Middle frontal gyrus (tissue), 1 donor: ENCODE results near the gene PITPNB.
A peak's percentile ranks its signal among the peaks of the same experiment; 100 is the strongest.

Source experiments
- DNase-seq: peaks from one replicate; pipeline ENCODE4 v3.0.0-alpha.2; 2015; ENCODE audit warnings: low spot score; ENCODE audit errors: extremely low spot score

Gene PITPNB

DNA sequence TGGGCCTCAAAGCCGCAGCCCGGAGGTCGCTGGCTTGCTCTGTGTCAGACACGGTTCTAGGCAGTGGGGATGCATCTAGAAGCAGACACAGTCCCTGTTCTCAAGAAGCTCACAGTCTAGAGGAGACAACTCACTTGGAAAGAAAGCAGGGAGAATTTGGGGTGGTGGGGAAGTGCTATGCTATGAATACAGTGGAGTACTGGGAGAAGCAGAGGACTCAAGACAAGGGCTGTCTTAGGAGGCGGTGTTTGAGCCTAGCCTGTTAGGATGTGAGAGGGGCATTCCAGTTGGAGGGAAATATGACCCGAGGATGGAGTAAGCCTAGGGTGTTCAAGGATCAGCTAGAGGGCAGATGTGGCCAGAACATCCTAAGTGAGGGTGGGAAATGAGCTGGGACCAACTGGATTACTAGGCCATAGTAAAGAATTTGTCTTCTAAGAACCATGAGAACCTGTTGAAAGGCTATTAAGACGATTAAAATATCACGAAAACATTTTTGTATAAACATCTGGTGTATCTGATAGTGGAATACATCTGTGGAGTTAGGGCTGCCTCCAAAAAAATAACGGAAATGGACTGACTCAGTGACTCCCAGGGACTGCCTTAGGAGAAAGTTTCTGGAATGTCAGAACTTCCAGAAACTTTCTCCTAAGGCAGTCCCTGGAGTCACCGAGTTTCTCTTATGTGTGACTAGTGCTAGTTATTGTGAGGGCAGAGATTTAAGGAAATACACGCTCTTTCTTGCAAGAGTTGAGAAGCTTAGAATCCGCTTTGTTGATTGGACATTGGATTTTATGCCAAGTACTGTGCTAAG lies 1.1 kb upstream of the PITPNB start:
- DNase-seq = no peak

DNA sequence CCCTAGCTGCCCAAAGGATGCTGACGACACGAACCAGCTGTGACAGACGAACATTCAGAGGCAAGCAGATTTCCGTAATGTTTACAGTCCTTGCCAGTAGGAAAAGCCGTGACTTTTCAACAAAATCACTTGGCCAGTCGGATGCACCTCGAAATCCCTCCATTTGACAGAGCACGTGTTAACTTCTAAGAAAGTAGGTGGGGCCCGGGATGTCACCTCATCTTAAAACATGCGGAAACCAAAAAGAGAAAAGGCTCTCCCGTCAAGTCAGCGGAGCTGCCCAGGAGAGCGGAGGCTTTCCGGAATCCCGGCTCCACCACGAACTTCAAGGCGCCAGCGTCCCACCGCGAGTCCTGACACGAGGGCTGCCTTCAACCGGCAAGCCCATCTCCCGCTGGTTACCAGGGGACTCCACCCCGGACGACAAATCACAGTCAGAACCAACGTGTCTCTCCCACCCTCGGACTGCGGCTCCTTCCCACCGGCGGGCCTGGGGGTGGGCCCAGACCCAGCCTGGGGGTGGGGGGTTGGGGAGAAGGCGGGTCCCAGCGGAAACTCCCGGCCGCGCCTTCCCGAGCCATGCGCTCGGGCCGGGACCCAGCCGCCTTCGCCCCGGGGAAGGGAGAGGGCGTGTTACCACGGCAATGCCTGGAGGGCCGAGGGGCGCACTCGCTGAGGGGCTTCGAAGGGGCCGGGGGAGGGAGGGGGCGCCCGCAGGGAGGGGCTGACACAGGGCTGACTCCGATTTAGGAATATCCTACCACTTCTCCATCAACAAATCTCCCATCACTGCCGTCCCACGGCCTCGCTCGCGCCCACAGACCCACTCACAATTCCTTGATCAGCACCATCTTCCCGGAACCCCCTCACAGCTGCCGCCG lies 475 bp downstream of the PITPNB start:
- DNase-seq = no peak

- no peak for DNase-seq
Observed at GRCh38 chr22:27915986-27916385, 3.1 kb downstream of the PITPNB start.

DNA sequence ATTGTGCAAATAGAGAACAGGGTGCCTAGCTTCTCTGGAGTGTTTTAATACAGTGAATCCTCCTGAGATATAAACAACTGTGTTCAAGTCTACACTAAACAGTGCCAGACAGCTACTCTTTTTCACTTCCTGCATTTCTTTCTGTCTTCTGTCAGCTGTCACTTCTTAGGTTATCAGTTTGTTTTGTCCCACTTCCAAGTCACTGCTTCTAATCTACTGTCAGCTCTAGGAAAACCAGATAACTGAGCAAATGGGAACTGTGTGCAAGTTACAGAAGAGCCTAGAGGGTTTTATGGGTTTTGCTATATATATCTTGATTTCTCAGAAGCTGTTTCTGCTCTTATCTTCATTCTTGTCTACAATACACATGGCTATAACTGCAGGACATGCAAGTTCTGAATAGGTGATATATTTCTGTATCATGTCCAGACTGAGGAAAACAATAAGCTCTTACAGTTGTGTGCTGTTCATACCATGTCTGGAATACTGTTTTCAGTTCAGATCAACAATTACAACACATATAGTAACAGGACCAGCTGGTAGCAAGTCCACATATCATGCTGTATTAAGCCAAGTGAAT lies 5.8 kb downstream of the PITPNB start:
- no peak for DNase-seq

GRCh38 chr22:27912101-27912500 lies 7.0 kb downstream of the PITPNB start:
- DNase-seq = no peak

DNA sequence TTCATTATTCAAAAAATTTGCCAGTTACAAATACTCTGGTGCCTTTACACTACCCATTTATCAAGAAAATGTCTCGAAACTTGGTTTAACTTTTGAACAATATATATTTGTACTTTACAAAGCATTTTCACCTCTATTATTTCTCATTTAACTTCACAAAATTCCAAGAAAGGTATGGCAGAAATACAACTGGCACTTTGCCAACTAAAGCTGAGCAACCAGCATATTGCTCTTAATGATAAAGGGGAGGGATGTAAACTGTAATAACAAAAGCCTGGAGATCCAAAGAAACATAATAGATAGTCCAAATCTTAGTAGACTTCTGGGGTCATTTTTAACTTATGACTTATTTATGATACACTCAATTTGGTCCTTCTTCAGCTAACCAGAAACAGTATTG lies 7.7 kb downstream of the PITPNB start:
- no peak for DNase-seq

- DNase-seq = no peak
Observed at GRCh38 chr22:27906241-27906640, 12.8 kb downstream of the PITPNB start.

DNA sequence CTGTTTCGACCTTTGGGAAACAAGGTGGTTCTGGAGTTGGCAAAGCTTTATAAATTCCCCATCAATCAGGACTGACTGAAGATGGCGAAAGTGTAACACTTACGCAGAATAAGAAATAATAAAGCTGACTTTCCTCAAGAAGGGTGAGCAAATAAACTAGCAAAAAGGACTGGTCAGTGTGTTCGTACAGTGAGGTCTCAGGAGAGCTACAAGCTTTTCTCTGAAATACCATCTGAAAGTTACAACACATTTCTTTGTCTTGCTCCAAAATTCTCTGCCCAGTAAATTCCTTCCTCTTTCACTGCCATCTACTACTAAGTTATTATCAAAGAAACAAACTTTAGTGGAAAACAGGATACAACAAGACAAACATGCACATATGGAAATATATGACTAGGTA lies 13.4 kb downstream of the PITPNB start:
- DNase-seq = no peak

- DNase-seq = no peak
Observed at GRCh38 chr22:27903805-27904473, 15.1 kb downstream of the PITPNB start.

DNA sequence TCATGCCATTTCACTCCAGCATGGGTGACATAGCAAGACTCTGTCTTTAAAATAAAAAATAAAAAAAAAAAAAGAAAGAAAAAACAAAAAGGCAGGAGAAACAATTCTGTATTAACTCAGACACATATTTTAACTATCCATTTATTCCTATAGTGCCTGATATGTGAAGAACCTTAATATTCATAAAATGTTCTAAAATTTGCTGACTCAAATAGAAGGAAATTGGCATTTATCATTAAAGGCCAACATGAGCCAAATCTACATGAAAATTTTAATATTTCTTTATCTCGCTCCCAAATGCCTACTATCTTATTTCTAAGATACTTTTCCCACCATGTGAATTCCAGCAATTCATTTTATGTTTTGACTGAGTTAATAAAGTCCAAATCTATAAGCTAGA lies 18.9 kb downstream of the PITPNB start:
- DNase-seq = no peak

- no peak for DNase-seq
Observed at GRCh38 chr22:27896245-27896644, 22.8 kb downstream of the PITPNB start.

- no peak for DNase-seq
Observed at GRCh38 chr22:27895600-27895999, 23.5 kb downstream of the PITPNB start.

DNA sequence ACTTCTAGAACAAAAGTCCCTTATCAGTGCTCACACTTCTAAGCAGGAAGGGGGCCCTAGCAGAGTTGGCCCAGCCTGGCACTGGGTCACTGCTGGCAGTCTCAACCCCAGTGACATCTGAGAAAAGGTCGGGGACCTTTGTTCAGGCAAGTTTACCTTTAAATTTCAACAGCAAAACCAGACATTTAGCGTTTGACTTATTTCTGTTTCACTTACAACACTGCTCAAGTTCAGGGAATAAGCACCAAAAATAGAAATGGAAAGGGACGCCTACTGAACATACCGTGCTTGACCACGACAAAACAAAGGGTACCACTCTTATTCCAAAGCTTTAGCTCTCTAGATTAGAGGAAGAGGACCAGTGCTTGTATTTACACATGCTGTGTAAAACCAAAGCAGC lies 26.2 kb downstream of the PITPNB start:
- DNase-seq = no peak

DNA sequence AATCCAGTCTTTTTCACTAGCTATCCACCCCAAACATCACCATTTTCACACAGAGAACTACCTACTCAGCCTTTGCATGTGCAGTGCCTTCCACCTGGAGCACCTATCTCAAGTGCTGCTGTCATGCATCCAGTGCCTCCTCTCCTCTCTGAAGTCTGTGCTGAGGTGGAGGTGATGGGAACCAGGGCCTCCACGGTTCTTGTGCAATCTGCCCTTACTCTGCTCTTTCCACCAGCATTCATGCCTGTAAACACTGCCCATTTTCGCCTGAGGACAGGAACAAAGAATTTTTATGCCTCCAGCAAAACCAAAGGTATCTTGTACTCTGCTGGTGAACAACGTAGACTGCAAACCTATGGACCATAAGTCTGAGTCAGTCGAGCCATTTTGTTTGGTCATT lies 27.0 kb downstream of the PITPNB start:
- DNase-seq = no peak

- DNase-seq = no peak
Observed at GRCh38 chr22:27888310-27888709, 30.7 kb downstream of the PITPNB start.

GRCh38 chr22:27886843-27887151 lies 32.3 kb downstream of the PITPNB start:
- DNase-seq = no peak

DNA sequence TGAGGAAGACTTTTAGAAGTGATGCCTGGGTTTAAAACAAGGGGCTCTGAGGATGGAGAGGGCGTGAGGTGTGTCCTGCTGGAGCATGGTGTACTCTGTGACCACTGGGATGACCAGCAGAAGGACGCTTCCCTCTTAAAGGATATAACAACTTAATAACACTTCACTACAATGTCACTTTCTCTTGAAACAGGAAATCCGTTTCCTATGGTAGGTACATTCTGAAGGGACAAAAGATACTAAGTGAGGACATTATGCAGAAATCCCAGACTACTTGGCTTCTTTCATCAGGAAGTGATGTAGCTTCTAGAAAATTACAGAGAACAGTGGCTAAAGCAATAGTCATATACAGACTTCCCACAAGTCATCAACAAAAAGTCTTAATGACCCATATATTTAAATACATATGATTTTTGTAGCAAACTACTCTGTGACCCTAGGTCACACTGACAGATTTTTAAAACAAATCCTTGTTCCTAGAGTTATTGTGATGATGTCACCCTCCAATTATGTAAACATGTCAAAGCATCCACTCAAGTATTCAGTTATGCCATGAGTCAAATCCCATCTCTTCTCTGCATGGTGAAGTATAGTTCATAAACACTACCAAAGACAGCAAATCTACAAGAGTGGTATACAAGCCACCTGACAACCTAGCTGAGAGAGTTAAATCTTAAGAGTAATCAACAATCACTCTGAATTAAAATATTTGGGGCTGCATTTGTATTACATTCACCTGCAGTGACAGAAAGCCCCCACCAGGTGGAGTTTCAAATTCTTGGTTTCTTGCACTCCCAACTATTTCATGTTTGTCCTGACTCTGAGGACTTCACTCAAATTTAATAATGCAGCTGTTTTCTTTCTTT lies 32.8 kb downstream of the PITPNB start:
- DNase-seq = peak; percentile 29

DNA sequence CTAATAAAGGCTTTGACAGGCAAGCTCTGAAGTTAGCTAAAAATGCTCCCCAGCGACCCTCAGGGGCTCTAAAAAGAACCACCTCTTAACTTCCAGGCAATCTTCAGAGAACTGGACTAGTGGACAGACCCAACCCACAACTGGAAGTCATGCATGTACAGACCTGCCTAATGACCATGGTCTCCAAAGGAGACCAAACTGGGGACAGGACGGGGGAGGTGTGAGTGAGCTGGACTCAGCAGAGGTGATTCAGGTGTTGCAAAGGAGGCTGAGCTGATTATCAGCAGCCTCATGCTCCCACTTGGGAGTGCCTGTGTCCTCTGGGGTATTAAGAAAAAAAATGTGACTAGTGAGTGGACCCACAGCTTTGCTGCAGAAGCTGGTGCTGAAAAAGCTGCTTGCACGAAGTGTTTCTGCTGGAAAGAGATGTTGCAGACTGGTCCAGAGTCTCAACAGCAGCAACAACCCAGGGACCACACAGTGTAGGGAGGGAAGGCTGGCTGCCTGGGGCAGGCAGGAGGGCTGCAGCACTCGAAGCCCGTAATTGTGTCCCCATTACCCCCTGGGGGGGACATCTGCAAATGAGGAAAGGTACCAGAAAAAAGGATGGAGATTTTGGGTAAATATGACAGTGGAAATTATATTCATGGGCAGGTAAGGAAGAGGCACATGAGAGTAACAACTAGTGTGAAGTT lies 35.3 kb downstream of the PITPNB start:
- DNase-seq = no peak

DNA sequence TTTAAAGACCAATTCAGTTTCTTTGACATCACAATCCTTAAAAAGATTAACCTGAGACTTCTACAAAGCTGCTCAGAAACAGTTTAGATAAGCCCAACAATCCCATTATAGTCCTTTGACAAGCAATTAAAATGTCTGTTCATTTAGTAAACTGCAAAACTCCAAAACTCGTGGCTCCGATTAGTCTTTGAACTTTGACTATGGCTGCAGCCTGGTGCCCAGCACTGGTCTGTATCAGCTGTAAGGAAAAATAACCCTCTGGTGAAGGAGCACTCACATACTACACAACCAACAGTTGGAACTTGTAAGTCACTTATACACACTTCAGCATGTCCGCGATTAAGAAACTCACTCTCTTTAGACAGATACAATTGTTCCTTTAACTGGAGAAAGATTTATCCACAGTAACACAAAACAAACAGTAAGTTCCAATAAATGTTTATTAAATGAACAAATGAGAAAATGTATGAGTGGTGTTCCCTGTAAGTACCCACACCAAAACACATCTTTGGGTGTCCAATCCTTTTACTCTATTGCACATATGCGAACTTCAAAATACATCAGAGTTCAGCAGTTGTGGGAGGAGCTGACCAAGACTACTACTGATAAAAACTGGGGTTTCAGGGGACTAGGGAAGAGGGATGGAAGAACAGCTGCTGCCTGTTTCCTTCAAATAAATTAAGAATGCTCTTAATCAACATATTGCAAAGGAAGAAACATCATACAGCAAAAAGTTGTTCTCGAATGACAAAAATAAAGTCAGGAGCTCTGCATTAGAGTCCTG lies 36.4 kb downstream of the PITPNB start:
- no peak for DNase-seq
